ENCODE results near the gene KDF1. TPM values are rescaled to one million over a fixed set of nuclear protein-coding genes. Genes with fewer than 3 reads are reported as not detected.

KDF1 gene
- total RNA-seq, 2 experiments from 2014 or later: not detected

DNA sequence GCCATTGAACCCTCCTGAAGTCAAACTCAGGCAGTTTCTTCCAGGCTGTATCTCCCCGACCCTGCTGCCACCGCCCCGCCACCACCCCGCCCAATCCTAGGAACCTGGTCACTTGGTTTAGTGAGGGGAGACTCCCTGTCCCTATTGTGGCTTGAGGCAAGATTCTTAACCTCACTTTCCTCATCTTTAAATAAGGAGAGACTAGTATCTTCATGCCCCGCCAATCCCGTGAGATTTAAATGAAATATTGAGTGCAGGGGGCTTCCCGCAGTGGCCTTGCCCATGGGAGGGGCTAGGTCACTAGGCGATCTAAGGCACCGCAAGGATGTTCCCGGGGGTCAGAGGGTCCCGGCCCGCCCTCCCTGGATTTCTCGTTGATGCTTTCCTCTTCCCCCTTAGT lies 998 bp downstream of the KDF1 start:
- POLR2A ChIA-PET: no interaction called here
- Histone ChIP-seq H3K9me2 (ENCODE audit: insufficient read depth, low read length) (no peaks in the 10 kb centered on the region), H3K4me1 (ENCODE audit: insufficient read depth, low read length, poor library complexity, severe bottlenecking) (no peaks in the 10 kb centered on the region), H3K9me3 (ENCODE audit: low read length) (no peaks in the 10 kb centered on the region), H3K79me2 (ENCODE audit: insufficient read depth, low read depth, low read length) (no peaks in the 10 kb centered on the region), H3K4me2 (ENCODE audit: low read length) (peak overlapping the region; percentile 53; the same call in 1 of the 2 replicates), H3K27ac (ENCODE audit: low read depth, low read length, poor library complexity, severe bottlenecking) (no peak overlapping the region), H3K4me3 (ENCODE audit: low read depth, low read length, poor library complexity, severe bottlenecking) (no peak overlapping the region), H2AFZ (ENCODE audit: low read length) (no peak overlapping the region), H4K20me1 (ENCODE audit: insufficient read depth, low read length) (no peaks in the 10 kb centered on the region), H3K36me3 (ENCODE audit: insufficient read depth, low read length) (no peaks in the 10 kb centered on the region)
- intact Hi-C loops (cut with micrococcal nuclease; ENCODE audit: unreplicated experiment): no loop called here
- DNase-seq (ENCODE audit: low spot score): no peak
- CTCF ChIA-PET (ENCODE audit: unreplicated experiment): no interaction called here
- no peak for TF ChIP-seq EZH2phosphoT487 (IDR thresholded peaks at IDR 0.05; ENCODE audit: borderline replicate concordance, low read depth, low read length)
- TF ChIP-seq CTCF (conservative IDR thresholded peaks at IDR 0.05; ENCODE audit: low read length): no peak
- no TSS peak for BruUV-seq (replicated peaks)

- no peak overlapping the region for H3K4me2 ChIP-seq (ENCODE audit: low read length)
- no TSS peak for BruUV-seq (replicated peaks)
- POLR2A ChIA-PET: no interaction called here
- intact Hi-C loops (cut with micrococcal nuclease; ENCODE audit: unreplicated experiment): no loop called here
- TF ChIP-seq CTCF (conservative IDR thresholded peaks at IDR 0.05; ENCODE audit: low read length) (no peak), EZH2phosphoT487 (IDR thresholded peaks at IDR 0.05; ENCODE audit: borderline replicate concordance, low read depth, low read length) (no peak)
- H4K20me1 ChIP-seq (ENCODE audit: insufficient read depth, low read length): no peaks in the 10 kb centered on the region
- no peak overlapping the region for H3K27ac ChIP-seq (ENCODE audit: low read depth, low read length, poor library complexity, severe bottlenecking)
- no peak for DNase-seq (ENCODE audit: low spot score)
- H3K79me2 ChIP-seq (ENCODE audit: insufficient read depth, low read depth, low read length): no peaks in the 10 kb centered on the region
- no peaks in the 10 kb centered on the region for H3K4me1 ChIP-seq (ENCODE audit: insufficient read depth, low read length, poor library complexity, severe bottlenecking)
- no peaks in the 10 kb centered on the region for H3K36me3 ChIP-seq (ENCODE audit: insufficient read depth, low read length)
- H3K9me2 ChIP-seq (ENCODE audit: insufficient read depth, low read length): no peaks in the 10 kb centered on the region
- no peaks in the 10 kb centered on the region for H3K9me3 ChIP-seq (ENCODE audit: low read length)
- no peak overlapping the region for H3K4me3 ChIP-seq (ENCODE audit: low read depth, low read length, poor library complexity, severe bottlenecking)
- CTCF ChIA-PET (ENCODE audit: unreplicated experiment): no interaction called here
- H2AFZ ChIP-seq (ENCODE audit: low read length): no peak overlapping the region
Observed at GRCh38 chr1:26957306-26957705, 3.0 kb downstream of the KDF1 start.

GRCh38 chr1:26956321-26956720 lies 3.9 kb downstream of the KDF1 start:
- Histone ChIP-seq H3K4me3 (ENCODE audit: low read depth, low read length, poor library complexity, severe bottlenecking) (no peak overlapping the region), H3K36me3 (ENCODE audit: insufficient read depth, low read length) (no peaks in the 10 kb centered on the region), H3K9me2 (ENCODE audit: insufficient read depth, low read length) (no peaks in the 10 kb centered on the region), H3K79me2 (ENCODE audit: insufficient read depth, low read depth, low read length) (no peaks in the 10 kb centered on the region), H3K27ac (ENCODE audit: low read depth, low read length, poor library complexity, severe bottlenecking) (no peak overlapping the region), H4K20me1 (ENCODE audit: insufficient read depth, low read length) (no peaks in the 10 kb centered on the region), H2AFZ (ENCODE audit: low read length) (no peak overlapping the region), H3K4me1 (ENCODE audit: insufficient read depth, low read length, poor library complexity, severe bottlenecking) (no peaks in the 10 kb centered on the region), H3K9me3 (ENCODE audit: low read length) (no peaks in the 10 kb centered on the region), H3K4me2 (ENCODE audit: low read length) (no peak overlapping the region)
- TF ChIP-seq CTCF (conservative IDR thresholded peaks at IDR 0.05; ENCODE audit: low read length) (no peak), EZH2phosphoT487 (IDR thresholded peaks at IDR 0.05; ENCODE audit: borderline replicate concordance, low read depth, low read length) (no peak)
- DNase-seq (ENCODE audit: low spot score): no peak
- ChIA-PET POLR2A (no interaction called here), CTCF (ENCODE audit: unreplicated experiment) (no interaction called here)
- intact Hi-C loops (cut with micrococcal nuclease; ENCODE audit: unreplicated experiment): no loop called here
- BruUV-seq (replicated peaks): no TSS peak
